HEK293T (cell line): ENCODE results near the gene JAG1.

Experiments used
- ARNT ChIP-seq: fragments of 450-650 bp; IDR thresholded peaks from 2 replicates; pipeline ENCODE4 v1.6.1; 2017; ENCODE audit warnings: mild to moderate bottlenecking
- FOXM1 ChIP-seq: fragments of 450-650 bp; IDR thresholded peaks from 2 replicates; pipeline ENCODE4 v1.6.1; 2017; ENCODE audit warnings: mild to moderate bottlenecking, borderline replicate concordance
- HDGF ChIP-seq: fragments of 450-650 bp; IDR thresholded peaks from 2 replicates; pipeline ENCODE4 v1.6.1; 2017; ENCODE audit warnings: antibody characterized with exemption, borderline replicate concordance
- LEF1 ChIP-seq: fragments of 450-650 bp; IDR thresholded peaks from 2 replicates; pipeline ENCODE4 v1.6.1; 2017; ENCODE audit warnings: mild to moderate bottlenecking, borderline replicate concordance
- SP1 ChIP-seq: fragments of 450-650 bp; IDR thresholded peaks from 2 replicates; pipeline ENCODE4 v1.6.1; 2017
- SUZ12 ChIP-seq: fragments of 450-650 bp; IDR thresholded peaks from 2 replicates; pipeline ENCODE4 v1.6.1; 2016; ENCODE audit warnings: mild to moderate bottlenecking

DNA sequence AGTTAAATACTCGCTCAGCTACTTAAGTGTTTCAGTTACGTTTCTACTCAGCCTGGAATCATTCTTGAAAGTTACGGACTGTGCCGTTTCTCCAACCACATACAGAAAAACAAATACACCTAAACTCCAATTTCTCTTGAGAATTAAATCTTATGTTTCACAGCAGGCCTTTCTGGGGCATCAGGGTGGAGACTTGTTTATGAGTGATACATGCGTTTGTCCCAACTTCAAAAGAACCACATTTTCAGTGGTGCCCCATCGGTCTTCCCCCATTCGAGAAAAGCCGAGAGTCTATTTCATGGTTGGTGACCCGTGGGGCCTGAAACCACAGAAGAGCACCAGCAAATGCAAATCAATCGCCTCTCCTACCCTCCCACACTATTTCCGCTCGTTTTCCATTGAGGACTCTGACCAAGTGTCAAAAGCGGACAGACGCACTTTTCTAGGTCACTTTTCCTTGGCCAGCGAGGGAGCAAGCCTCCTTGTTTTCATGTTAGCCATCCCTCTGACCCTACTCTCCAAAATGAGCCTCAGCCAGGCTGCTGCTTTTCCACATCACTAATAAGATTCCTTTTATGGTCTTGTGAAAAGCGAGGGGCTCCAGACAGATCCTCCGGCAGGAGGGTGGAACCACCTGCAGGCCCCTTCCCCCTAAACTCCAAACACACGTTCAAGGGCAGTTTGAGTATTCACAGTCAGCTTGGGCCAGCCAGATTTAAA, 3.1 kb downstream of the JAG1 start:
- TF ChIP-seq SP1 (no peak), FOXM1 (no peak), ARNT (no peak), SUZ12 (no peak), LEF1 (no peak), HDGF (no peak)
